Activated CD8-positive, alpha-beta T cell treated with anti-CD3 and anti-CD28 coated beads for 36 hours (primary cell): ENCODE measurements around the gene MRPL44. TPM values are rescaled to one million over a fixed set of nuclear protein-coding genes. Genes with fewer than 3 reads are reported as not detected.
"Not testable (repeated sequence)": the region's sequence is repeated elsewhere in the genome, so short reads cannot be mapped to it uniquely, and the experiment has no call there.

ENCODE experiments used
- ATAC-seq: fragments of 200-7000 bp; cut with Tn5 transposase; one replicate; pipeline ENCODE4 v1.10.0; 2021; ENCODE audit warnings: mild to moderate bottlenecking, moderate library complexity
- CTCF ChIA-PET: fragments of 350-600 bp; sonication (Branson Sonifier 250); formaldehyde crosslinking; loops from one replicate; lab custom pipeline; 2021; ENCODE audit warnings: antibody characterized with exemption; lab: Charles Lee
- POLR2A ChIA-PET: fragments of 350-600 bp; sonication (Branson Sonifier 250); formaldehyde crosslinking; loops from one replicate; lab custom pipeline; 2021; ENCODE audit warnings: antibody characterized with exemption; lab: Charles Lee
- DNase-seq: peaks from one replicate; pipeline ENCODE4 v3.0.0-alpha.2; 2020
- H3K27ac Mint-ChIP-seq: one replicate; pipeline ENCODE4 v1.8.0; 2021; ENCODE audit warnings: mild to moderate bottlenecking, mixed read lengths
- H3K27me3 Mint-ChIP-seq: one replicate; pipeline ENCODE4 v1.8.0; 2021; ENCODE audit warnings: mixed read lengths
- H3K36me3 Mint-ChIP-seq: one replicate; pipeline ENCODE4 v1.8.0; 2021; ENCODE audit warnings: low read depth, mixed read lengths
- H3K4me1 Mint-ChIP-seq: one replicate; pipeline ENCODE4 v1.8.0; 2021; ENCODE audit warnings: low read depth, mixed read lengths
- H3K4me3 Mint-ChIP-seq: one replicate; pipeline ENCODE4 v1.8.0; 2021; ENCODE audit warnings: mild to moderate bottlenecking, moderate library complexity, mixed read lengths
- H3K9me3 Mint-ChIP-seq: one replicate; pipeline ENCODE4 v1.8.0; 2021; ENCODE audit warnings: mixed read lengths
- intact Hi-C: fragments of 100-400 bp; cut with micrococcal nuclease; formaldehyde crosslinking; loops from one replicate; pipeline ENCODE4 v1.10.0; 2022
- total RNA-seq, 2 experiments: library from RNA; stranded (reverse); gene quantifications; one replicate each; pipeline ENCODE4 v1.2.3, GENCODE V29; 2021
- TF ChIP-seq, protein P1 (sequence below): fragments of 200-600 bp; IDR thresholded peaks from one replicate; pipeline ENCODE4 v1.8.0; 2022; ENCODE audit warnings: antibody characterized with exemption, mild to moderate bottlenecking

The MRPL44 gene
- total RNA-seq, 2 experiments from 2014 or later, result 37.8 to 40.4 TPM

DNA sequence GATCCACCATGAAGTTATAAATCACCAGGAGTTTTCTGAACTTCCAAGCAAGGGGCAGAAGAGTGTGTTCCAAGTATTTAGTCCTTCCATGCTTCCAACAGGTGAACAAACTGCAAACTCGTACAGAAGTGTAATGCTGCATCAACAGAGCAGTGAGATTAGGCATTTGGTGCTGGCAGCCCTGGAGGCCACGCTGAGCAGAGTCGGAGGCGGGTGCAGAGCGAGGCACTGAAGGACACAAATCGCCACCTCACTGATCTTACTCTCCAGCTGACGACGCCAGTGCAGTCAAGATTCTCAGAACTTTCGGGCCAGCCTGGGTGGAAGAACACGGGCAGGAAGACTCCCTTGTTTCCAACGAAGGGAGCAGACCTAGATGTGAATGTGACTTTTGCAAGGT is 42.6 kb downstream of the MRPL44 start:
- Mint-ChIP-seq H3K9me3 (no peaks in the 10 kb centered on the region), H3K27me3 (no peaks in the 10 kb centered on the region), H3K27ac (no peak overlapping the region), H3K4me3 (no peak overlapping the region), H3K4me1 (peaks cover 9% of the 10 kb centered on the region), H3K36me3 (peaks cover 34% of the 10 kb centered on the region)
- intact Hi-C loops, result loop anchor here (10.0 kb wide), 1 partner anchor 145 kb away; no protein-coding TSS in a partner anchor
- DNase-seq (no peak), ATAC-seq (no peak)
- ChIA-PET CTCF (interaction anchor here (0.7 kb wide), 1 partner anchor 285 kb away, joined by 3 read pairs; no protein-coding TSS in a partner anchor), POLR2A (no interaction called here)
- TF ChIP-seq, protein P1, sequence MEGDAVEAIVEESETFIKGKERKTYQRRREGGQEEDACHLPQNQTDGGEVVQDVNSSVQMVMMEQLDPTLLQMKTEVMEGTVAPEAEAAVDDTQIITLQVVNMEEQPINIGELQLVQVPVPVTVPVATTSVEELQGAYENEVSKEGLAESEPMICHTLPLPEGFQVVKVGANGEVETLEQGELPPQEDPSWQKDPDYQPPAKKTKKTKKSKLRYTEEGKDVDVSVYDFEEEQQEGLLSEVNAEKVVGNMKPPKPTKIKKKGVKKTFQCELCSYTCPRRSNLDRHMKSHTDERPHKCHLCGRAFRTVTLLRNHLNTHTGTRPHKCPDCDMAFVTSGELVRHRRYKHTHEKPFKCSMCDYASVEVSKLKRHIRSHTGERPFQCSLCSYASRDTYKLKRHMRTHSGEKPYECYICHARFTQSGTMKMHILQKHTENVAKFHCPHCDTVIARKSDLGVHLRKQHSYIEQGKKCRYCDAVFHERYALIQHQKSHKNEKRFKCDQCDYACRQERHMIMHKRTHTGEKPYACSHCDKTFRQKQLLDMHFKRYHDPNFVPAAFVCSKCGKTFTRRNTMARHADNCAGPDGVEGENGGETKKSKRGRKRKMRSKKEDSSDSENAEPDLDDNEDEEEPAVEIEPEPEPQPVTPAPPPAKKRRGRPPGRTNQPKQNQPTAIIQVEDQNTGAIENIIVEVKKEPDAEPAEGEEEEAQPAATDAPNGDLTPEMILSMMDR, result no peak

DNA sequence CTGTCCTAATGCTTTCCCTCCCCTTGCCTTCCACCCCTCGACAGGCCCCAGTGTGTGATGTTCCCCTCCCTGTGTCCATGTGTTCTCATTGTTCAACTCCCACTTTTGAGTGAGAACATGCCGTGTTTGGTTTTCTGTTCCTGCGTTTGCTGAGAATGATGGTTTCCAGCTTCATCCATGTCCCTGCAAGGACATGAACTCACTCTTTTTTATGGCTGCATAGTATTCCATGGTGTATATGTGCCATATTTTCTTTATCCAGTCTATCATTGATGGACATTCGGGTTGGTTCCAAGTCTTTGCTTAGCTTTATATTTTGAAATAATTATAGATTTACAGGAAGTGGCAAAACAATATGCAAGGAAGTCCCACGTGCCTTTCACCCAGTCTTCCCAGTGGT is 43.4 kb downstream of the MRPL44 start:
- H3K27me3 Mint-ChIP-seq, intact Hi-C loops, POLR2A ChIA-PET, CTCF ChIA-PET, H3K4me1 Mint-ChIP-seq, H3K4me3 Mint-ChIP-seq, ATAC-seq, H3K27ac Mint-ChIP-seq, H3K9me3 Mint-ChIP-seq, DNase-seq: not testable (repeated sequence)
- H3K36me3 Mint-ChIP-seq, result peaks cover 28% of the 10 kb centered on the region

DNA sequence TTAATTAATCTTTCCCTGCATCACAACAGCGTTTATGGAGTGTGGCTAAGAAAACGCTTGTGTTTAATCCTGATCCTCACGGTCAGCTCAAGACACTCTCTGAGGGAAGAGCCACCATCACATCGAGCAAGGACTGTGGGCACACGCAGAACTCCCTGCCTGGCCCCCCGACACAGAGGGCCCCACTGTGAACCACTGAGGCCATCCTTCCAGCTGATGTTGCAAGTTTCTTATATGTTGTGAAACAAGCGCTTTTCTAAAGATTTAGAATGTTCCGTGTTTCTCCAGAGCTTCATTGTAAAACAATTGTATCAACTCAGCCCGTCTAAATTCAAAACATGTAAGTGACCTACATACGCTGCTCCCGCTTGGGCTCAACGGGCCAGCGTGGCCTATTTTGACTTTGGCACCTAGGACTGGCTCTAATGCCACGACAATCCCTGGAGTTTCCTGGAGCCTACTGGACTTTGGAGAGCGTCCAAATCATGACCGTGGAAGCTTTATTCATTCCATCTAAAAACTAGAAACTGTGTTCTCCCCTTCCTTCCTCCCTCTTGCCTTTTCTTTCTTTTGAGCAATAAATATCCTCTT is 46.9 kb downstream of the MRPL44 start:
- DNase-seq (no peak), ATAC-seq (no peak)
- intact Hi-C loops, result no loop called here
- no peak overlapping the region for H3K27ac Mint-ChIP-seq
- H3K36me3 Mint-ChIP-seq, result peaks cover 15% of the 10 kb centered on the region
- no peak overlapping the region for H3K4me3 Mint-ChIP-seq
- CTCF ChIA-PET, result interaction anchor here (1.0 to 8.2 kb wide), 4 partner anchors 11 to 280 kb away, joined by 3 to 71 read pairs (median 8); no protein-coding TSS in a partner anchor
- TF ChIP-seq, protein P1, result no peak
- POLR2A ChIA-PET, result no interaction called here
- no peaks in the 10 kb centered on the region for H3K27me3 Mint-ChIP-seq
- H3K9me3 Mint-ChIP-seq, result no peaks in the 10 kb centered on the region
- no peaks in the 10 kb centered on the region for H3K4me1 Mint-ChIP-seq

DNA sequence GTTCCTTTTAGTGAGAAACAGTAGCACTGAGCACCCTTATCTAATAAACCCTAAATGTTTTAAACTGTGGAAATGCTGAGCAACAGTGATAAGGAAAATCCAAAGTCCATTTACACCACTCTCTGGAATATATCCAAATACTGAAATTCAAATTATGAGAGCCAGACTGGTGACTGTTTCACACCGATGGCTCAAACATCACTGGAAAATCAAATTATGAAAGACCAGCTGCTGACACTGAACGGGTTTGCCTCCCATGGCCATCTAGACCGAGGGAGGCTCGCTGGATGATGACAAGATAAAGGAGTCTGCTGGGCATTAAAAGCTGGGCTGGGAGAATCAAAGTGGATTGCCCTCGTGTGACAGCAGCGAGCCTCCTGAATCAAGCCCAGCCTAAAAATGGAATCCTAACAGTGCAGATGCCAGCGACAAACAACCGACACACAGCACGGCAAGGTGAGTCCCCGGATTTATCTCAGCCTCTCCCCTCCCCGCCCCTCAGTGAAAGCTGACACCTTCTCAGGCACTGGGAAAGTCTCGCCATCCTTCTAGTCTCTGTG is 51.5 kb downstream of the MRPL44 start:
- Mint-ChIP-seq H3K4me3 (no peak overlapping the region), H3K36me3 (no peaks in the 10 kb centered on the region), H3K9me3 (no peaks in the 10 kb centered on the region), H3K4me1 (peaks cover 7% of the 10 kb centered on the region), H3K27ac (no peak overlapping the region), H3K27me3 (no peaks in the 10 kb centered on the region)
- intact Hi-C loops, result no loop called here
- no peak for DNase-seq
- TF ChIP-seq, protein P1, result no peak
- POLR2A ChIA-PET, result no interaction called here
- CTCF ChIA-PET, result interaction anchor here (8.2 kb wide), 1 partner anchor 15 kb away, joined by 71 read pairs; no protein-coding TSS in a partner anchor
- no peak for ATAC-seq

DNA sequence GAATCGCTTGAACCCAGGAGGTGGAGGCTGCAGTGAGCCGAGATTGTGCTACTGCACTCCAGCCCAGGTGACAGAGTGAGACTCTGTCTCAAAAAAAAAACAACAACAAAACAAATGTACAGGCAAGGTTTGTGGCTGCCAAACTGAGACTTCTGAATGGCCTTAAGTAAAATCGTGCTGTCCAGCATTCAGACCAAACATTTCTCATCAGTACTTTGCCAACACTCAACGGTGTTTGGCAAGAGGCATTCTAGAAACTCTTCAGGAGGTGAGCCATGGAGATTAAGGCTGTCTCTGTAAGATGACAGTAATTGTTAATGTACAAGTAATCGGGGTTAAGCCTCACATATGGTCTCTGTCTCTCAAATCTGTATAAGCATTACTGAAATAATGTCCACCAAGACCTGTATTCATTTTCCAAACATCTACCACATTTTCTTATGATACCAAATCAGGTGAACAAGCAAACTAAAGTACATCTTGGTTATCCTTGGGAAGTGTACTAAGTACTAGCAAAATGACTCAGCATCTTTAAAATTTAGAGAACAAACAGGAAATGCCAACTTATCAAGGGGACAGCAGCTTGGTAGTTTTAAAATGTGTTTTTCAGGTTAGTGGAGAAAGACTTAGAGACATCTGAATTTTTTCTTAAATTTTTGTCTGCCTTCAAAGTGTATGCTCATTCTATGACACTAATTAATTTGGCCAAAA is 52.5 kb downstream of the MRPL44 start:
- ChIA-PET POLR2A (interaction anchor here (1.0 kb wide), 1 partner anchor 30 kb away, joined by 3 read pairs; no protein-coding TSS in a partner anchor), CTCF (interaction anchor here (1.2 to 1.4 kb wide), 2 partner anchors 15 to 16 kb away, joined by 3 to 4 read pairs; no protein-coding TSS in a partner anchor)
- Mint-ChIP-seq H3K27me3 (no peaks in the 10 kb centered on the region), H3K4me3 (no peak overlapping the region), H3K36me3 (no peaks in the 10 kb centered on the region), H3K4me1 (peaks cover 7% of the 10 kb centered on the region), H3K27ac (no peak overlapping the region), H3K9me3 (no peaks in the 10 kb centered on the region)
- intact Hi-C loops, result no loop called here
- TF ChIP-seq, protein P1, result no peak
- DNase-seq, result no peak
- no peak for ATAC-seq
